ENCODE measurements around the gene KLHDC7B.

Gene KLHDC7B

DNA sequence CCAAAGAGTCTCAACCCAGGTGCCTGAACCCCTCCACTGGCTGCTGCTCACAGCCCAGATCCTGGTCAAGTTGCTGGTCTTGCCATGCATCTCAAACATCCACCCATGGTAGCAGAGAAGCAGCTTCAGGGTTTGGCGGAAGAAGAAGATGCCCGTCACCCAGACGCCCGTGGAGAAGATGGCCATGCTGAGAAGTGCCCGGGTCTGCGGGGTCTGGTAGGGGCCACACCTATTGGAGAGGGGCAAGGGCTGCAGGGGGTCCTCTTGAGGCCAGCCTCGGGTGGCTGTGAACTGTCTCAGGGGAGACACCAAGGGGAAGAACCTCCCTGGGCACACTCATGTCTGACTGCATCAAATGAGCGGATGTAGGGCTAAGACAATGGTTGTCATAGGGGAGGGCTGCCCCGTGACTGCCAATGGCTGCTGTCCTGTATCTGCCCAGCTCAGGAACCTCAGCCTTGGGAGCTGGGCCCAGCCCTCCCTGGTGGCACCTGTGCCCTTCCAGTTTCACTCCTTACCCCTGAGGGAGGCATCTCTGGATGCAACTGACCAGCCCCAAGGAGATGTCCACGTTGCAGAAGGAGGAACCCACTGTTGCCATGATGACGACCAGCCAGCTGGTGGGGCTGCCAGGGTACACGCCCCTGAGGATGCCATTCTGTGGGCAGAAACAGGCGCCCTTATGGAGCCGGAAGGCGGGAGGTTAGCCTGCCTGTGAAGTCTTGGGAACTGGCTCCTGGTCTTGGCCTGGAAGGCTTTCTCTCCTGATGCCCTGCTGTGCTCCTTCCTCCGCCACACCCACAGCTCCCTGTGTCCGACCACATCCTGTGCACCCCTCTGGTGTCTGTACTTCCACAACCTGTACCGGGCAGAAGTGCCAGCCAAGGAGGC is 31.4 kb downstream of the KLHDC7B start:
- TF ChIP-seq GATA3 (IDR thresholded peaks at IDR 0.05; ENCODE audit: low read depth, low read length): no peak
- TF ChIP-seq GATA2 (IDR thresholded peaks at IDR 0.05; ENCODE audit: low read depth, low read length): no peak

DNA sequence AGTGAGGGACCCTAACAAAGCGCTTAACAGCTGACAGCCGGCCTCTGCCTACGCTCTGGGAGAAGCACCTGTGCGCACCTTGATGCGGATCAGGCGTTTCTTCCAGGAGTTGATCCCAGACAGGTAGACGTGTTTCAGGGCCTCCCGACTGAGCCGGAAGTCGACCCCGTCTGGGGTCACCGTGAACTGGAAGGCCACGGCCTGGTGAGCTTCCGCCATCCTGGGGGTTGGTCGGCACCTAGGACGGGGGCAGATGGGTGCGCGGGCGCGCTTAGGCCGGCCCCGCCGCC is 31.9 kb downstream of the KLHDC7B start:
- TF ChIP-seq GATA2 (IDR thresholded peaks at IDR 0.05; ENCODE audit: low read depth, low read length) (no peak), GATA3 (IDR thresholded peaks at IDR 0.05; ENCODE audit: low read depth, low read length) (no peak)

DNA sequence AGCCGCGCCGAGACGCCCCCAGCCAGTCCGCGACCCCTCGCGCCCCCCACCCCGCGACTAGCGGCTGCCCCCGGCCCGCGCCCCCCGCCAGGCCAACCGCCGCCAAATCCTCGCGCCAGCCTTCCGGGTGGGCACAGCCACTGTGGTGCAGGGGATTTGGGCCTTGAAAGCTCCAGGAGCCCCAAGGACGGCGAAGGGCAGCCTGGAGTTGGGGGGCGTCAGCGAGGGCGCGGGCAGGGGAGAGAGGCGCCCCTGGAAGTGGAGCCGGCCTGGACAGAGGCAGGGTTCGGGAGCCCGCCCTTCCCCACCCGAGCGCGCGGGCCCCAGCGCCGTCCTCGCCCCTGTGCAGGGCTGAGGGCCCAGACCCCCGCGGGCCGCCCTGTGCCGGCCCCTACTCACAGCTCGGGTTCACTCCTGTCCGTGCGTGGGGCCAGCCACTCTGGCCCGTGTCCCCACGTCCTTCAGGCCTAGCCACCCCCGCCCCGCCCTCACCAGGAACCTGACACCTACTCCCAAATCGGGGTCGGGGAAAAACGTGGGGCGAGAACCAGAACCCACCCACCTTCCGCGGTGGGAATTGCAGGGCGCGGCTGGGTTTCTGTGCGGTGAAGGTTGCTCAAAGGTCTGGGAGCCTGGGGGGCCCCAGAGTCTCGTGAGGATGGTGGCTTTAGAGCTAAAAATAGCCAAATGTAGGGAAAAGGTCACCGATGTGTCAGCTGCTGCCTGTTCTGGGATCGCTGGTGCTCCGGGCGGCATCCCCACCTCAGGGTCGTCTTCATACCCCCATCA is 32.5 kb downstream of the KLHDC7B start, which contains the start of gene CPT1B:
TSS of gene CPT1B (minus strand) at position 441 of the 789 bp plus-strand sequence. CDS start 512 bp downstream, outside the sequence.
- no peak for TF ChIP-seq GATA3 (IDR thresholded peaks at IDR 0.05; ENCODE audit: low read depth, low read length)
- TF ChIP-seq GATA2 (IDR thresholded peaks at IDR 0.05; ENCODE audit: low read depth, low read length): no peak

DNA sequence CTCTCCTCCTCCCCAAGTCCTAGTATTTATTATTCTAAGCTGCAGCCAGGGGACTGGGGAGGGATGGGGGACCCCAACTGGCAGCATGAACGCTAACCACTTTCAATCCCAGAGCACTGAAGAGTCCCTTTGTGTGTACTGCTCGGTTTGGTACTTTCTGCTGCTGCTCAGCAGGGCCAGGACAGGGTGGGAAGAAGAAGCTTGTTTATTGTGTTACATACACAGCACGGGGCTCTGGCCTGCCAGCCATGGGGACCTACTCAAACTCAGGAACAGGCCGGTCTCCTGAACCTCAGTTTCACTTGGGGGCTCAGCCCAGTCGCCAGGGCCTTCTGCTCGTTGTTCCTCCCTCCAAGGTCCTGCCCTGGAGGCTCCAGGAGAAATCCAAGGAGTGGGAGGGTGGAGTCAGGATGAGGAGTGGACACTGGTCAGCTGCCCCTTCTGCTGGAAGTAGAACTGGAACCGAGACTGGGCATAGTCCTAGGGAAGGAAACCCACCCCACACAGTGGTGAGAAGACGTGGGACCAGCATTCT is 33.1 kb downstream of the KLHDC7B start:
- TF ChIP-seq GATA3 (IDR thresholded peaks at IDR 0.05; ENCODE audit: low read depth, low read length) (no peak), GATA2 (IDR thresholded peaks at IDR 0.05; ENCODE audit: low read depth, low read length) (no peak)

DNA sequence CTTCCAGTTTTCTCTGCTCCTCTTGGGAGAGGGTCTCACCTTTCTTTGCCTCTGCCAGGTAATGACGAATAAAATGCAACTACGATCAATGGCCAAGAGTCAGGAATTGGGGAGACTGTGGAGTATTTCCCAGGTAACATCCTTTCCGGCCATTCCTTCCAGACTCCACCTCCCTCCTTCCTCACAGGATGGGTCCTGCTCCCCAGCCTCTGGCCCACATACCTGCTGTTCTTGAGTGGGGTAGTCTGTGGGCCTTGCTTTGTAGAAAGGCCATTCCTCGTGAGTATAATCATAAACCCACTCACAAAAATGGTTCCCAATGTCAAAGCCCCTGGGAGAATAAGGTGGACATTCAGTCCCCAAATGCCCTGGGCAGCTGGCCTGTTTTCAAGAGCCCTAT is 34.1 kb downstream of the KLHDC7B start:
- TF ChIP-seq GATA3 (IDR thresholded peaks at IDR 0.05; ENCODE audit: low read depth, low read length) (no peak), GATA2 (IDR thresholded peaks at IDR 0.05; ENCODE audit: low read depth, low read length) (no peak)

DNA sequence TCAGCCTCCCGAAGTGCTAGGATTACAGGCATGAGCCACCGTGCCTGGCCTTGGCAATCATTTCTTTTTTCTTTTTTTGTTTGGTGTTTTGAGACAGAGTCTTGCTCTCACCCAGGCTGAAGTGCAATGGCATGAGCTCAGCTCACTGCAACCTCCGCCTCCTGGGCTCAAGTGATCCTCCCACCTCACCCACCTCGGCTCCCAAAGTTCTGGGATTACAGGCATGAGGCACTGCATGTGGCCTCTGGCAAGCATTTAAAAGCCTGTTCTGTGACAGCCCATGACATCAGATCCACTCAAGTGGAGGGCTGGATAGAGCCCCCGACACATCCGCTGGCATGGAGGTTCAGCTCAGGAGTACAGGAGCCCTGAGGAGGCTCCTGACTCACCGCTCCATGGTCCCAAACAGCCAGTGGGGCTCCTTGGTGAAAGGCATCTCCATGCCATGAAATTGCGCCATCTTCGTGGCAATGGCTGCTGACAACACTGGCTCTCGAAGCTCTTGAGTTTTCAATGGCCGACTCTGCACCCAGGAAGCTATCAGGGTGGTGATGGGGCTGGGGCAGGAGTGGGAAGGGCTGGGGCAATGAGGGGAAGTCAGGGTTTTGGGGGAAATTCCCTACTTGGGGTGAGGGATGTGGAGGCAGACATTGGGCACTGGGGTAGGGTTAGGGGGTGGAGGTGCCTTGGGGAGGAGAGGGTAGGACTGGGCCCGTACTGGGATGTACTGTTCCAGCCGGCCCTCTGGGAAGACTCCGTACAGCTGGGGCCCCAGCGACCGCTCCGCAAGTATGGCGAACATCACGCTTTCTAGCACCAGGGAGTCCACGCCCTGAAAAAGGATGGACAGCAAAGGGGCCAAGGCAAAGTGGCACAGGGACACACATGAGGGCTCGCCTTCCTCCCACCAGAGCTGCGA is 35.6 kb downstream of the KLHDC7B start:
- no peak for TF ChIP-seq GATA2 (IDR thresholded peaks at IDR 0.05; ENCODE audit: low read depth, low read length)
- no peak for TF ChIP-seq GATA3 (IDR thresholded peaks at IDR 0.05; ENCODE audit: low read depth, low read length)

DNA sequence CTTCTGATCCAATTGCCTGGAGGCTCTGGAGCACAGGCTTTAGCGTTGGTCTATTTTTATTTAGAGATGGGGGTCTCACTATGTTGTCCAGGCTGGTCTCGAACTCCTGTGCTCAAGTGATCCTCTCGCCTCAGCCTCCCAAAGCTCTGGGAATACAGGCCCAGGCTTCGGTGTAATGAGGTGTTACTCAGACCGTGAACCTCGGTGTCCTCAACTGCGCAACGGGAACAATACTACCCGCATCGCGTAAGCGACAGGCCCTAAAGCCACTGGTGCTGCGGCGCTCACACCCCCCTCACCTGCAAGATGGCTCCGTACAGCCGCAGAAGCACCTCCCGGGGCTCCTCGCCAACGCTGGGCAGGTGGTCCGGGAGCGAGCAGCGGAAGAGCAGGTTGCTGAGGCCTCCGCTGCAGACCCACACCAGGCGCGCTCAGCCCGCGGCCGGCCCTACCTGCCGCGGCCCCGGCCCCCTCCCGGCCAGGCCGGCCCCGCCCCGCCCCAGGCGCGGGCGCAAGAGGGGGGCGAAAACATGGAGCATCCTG is 36.3 kb downstream of the KLHDC7B start:
- TF ChIP-seq GATA2 (IDR thresholded peaks at IDR 0.05; ENCODE audit: low read depth, low read length) (no peak), GATA3 (IDR thresholded peaks at IDR 0.05; ENCODE audit: low read depth, low read length) (no peak)

DNA sequence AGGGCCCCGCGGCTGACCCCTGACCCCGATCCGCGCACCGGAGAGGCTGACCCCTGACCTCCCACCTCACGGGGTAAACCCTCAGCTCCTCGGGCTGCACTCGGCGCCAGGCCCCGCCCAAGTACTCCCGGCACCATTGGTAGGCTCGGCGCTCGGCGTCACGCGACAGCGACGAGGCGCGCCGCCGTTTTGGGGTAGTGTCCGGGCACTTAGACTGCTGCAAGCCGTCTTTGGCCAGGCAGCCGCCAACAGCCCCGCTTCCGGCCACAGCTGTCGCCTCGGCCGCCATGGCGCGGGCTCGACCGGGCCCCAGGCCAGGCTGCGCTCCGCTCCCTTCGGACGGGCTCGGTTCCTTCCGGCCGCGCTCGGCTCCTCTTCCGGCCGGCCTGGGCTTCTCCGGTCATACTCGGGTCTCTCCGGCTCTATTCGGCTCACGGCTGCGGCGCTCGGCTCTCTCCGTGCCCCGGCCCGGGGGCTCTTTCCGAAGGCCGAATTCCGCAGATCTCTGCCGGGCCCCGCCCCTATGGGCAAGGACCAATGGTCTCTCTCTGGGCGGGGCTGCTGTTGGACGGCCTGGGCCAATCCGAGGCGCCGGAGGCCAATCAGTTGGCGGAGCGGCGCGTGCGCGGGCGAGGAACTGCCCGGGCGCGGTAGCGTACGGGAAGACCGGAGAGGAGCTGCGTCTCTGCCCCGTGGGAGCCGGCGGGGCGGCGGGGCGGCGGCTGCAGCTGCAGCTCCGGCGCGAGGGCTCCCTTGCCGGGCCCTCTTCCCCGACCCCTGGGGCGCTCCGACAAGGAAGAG is 37.0 kb downstream of the KLHDC7B start, which contains the start of gene CHKB:
TSS of gene CHKB (minus strand) at position 357 of the 801 bp plus-strand sequence. CDS start at position 289, 68 bp downstream.
- TF ChIP-seq GATA3 (IDR thresholded peaks at IDR 0.05; ENCODE audit: low read depth, low read length): no peak
- no peak for TF ChIP-seq GATA2 (IDR thresholded peaks at IDR 0.05; ENCODE audit: low read depth, low read length)

DNA sequence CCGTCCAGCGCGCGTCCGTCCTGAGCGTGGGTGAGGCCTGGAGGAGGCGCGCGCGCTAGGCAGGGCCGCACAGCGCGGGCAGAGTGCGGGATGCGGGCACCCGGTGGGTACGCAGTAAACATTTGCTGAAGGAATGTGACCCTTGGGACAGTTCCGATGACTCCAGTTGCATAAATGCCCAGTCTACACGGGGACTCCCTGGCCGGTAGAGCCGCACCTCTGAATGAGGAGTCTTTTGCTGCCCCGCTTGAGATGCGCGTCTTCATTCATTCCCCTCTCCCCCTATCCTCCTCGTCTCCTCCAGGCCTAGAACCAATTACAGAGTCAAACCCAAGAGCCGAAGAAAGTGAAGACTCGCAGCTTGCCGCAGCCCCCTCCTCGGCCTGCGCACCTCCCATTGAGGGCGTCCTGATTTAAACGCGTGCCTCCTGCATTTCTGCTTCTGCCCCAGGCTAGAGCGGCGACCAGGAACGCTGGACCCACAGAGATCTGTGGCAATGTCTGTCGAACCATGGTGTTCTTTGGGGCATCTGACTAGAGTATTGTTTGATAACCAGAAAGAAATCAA is 37.7 kb downstream of the KLHDC7B start:
- TF ChIP-seq GATA3 (IDR thresholded peaks at IDR 0.05; ENCODE audit: low read depth, low read length) (no peak), GATA2 (IDR thresholded peaks at IDR 0.05; ENCODE audit: low read depth, low read length) (no peak)

DNA sequence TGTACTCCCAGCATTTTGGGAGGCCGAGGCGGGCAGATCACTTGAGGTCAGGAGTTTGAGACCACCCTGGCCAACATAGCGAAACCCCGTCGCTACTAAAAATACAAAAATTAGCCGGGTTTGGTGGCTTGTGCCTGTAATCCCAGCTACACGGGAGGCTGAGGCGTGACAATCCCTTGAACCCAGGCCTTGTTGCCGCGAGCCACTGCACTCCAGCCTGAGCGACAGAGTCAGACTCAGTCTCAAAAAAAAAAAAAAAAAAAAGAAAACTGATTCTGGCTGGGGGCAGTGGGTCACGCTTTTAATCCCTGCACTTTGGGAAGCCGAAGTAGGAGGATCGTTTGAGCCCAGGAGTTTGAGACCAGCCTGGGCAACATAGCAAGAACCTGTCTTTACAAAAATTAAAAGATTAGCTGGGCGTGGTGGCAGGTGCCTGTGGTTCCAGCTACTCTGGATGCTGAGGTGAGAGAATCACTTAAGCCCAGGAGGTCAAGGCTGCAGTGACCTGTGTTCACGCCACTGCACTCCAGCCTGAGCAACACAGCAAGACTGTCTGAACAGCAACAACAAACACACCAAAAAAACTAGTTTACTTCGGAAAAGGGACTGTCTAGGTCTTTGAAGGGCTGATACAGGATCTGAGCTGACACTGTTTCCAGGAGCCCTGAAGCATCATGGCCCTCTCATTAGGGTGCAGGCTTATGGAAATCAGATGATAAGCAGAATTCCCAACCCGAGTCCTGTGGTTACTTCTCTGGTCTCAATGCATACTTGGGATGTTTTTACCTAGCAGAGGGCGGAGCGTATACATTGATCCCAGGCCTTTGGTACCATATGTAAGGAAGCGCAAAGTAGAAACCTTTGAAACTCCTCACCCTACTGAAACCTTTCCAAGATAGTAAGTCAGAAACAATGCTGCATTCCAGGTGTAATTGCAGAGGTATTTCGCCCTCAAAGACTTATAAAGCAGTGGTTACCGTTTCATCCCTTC is 38.7 kb downstream of the KLHDC7B start:
- no peak for TF ChIP-seq GATA3 (IDR thresholded peaks at IDR 0.05; ENCODE audit: low read depth, low read length)
- TF ChIP-seq GATA2 (IDR thresholded peaks at IDR 0.05; ENCODE audit: low read depth, low read length): no peak

DNA sequence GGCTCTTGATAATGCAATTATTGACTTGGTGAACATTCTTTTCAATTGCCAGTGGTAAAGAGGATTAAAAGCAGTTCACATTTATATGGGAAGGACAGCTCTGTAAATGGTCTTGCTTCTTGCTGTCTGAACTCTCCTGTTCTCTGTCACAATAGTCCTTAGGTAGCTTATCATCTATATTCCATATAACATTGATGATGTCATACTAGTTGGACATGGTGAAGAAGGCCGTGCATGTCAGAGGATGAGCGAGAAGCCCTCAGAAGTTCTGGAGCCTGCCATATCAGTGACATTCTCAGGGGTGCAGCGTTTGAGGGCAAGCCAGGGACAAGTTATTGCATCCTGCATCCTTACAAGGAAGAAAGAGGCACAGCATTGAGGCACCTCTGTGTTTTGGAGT is 39.5 kb downstream of the KLHDC7B start:
- TF ChIP-seq GATA2 (IDR thresholded peaks at IDR 0.05; ENCODE audit: low read depth, low read length) (no peak), GATA3 (IDR thresholded peaks at IDR 0.05; ENCODE audit: low read depth, low read length) (no peak)
